Nephron progenitor cell (in vitro differentiated cells): ENCODE results near the gene ZNF516.

Source experiments
- DNase-seq: peaks from one replicate; pipeline ENCODE4 v3.0.0; 2021
- H3K27ac Mint-ChIP-seq: 2 replicates; pipeline ENCODE4 v1.8.0; 2021; ENCODE audit warnings: mild to moderate bottlenecking, moderate library complexity, mixed read lengths
- H3K27me3 Mint-ChIP-seq: 2 replicates; pipeline ENCODE4 v1.8.0; 2021; ENCODE audit warnings: mild to moderate bottlenecking, low read depth, mixed read lengths; ENCODE audit not compliant: poor library complexity
- H3K36me3 Mint-ChIP-seq: 2 replicates; pipeline ENCODE4 v1.8.0; 2021; ENCODE audit warnings: low read depth, mixed read lengths
- H3K4me1 Mint-ChIP-seq: 2 replicates; pipeline ENCODE4 v1.8.0; 2021; ENCODE audit warnings: mixed read lengths
- H3K4me3 Mint-ChIP-seq: 2 replicates; pipeline ENCODE4 v1.8.0; 2021; ENCODE audit warnings: mild to moderate bottlenecking, moderate library complexity, mixed read lengths
- H3K9me3 Mint-ChIP-seq: 2 replicates; pipeline ENCODE4 v1.8.0; 2021; ENCODE audit warnings: mild to moderate bottlenecking, moderate library complexity, mixed read lengths
- TF ChIP-seq, protein P1 (sequence below): fragments of 200-600 bp; sonication (generic); IDR thresholded peaks from 2 replicates; pipeline ENCODE4 v1.5.0; 2021; ENCODE audit warnings: antibody characterized with exemption

Gene ZNF516

DNA sequence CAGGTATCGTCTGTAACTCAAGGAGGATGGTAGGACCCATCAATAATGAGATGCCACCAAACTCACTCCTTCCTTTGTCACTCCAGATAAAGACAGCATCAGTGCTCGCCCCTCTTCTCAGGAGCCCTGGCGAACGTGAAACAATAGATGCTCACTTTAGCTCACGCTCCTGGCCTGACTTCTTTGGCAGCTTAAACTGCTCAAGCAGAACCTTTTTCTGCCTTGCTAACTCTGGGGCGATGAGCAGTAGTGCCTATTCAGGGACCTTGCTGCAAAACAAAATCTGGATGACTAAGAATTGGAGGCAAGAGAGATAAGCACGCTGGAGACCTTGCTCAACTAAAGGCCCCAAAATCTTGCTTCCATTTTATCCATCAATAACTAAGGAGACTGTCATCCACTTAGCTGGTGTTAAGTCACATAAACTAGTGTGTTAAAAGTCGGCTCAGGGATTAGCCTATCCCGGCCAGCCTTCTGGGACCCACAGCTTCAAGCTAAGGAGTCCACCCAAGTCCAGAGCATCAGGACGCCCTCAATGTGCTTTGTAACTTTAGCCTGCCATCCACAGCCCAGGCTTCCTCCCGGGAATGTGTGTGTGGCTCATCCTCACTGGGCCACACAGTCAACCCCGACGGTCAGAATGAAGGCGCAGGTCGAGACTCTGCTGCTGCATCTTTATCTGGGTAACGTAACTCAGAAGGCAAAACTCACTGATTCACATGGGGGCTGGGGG lies 38.9 kb downstream of the ZNF516 start:
- Mint-ChIP-seq H3K36me3 (peaks cover 28% of the 10 kb centered on the region), H3K27ac (peak overlapping the region; percentile 66), H3K27me3 (peaks cover 2% of the 10 kb centered on the region), H3K9me3 (no peaks in the 10 kb centered on the region), H3K4me1 (peaks cover 97% of the 10 kb centered on the region), H3K4me3 (no peak overlapping the region)
- no peak for DNase-seq
- TF ChIP-seq, protein P1, sequence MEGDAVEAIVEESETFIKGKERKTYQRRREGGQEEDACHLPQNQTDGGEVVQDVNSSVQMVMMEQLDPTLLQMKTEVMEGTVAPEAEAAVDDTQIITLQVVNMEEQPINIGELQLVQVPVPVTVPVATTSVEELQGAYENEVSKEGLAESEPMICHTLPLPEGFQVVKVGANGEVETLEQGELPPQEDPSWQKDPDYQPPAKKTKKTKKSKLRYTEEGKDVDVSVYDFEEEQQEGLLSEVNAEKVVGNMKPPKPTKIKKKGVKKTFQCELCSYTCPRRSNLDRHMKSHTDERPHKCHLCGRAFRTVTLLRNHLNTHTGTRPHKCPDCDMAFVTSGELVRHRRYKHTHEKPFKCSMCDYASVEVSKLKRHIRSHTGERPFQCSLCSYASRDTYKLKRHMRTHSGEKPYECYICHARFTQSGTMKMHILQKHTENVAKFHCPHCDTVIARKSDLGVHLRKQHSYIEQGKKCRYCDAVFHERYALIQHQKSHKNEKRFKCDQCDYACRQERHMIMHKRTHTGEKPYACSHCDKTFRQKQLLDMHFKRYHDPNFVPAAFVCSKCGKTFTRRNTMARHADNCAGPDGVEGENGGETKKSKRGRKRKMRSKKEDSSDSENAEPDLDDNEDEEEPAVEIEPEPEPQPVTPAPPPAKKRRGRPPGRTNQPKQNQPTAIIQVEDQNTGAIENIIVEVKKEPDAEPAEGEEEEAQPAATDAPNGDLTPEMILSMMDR, result no peak

DNA sequence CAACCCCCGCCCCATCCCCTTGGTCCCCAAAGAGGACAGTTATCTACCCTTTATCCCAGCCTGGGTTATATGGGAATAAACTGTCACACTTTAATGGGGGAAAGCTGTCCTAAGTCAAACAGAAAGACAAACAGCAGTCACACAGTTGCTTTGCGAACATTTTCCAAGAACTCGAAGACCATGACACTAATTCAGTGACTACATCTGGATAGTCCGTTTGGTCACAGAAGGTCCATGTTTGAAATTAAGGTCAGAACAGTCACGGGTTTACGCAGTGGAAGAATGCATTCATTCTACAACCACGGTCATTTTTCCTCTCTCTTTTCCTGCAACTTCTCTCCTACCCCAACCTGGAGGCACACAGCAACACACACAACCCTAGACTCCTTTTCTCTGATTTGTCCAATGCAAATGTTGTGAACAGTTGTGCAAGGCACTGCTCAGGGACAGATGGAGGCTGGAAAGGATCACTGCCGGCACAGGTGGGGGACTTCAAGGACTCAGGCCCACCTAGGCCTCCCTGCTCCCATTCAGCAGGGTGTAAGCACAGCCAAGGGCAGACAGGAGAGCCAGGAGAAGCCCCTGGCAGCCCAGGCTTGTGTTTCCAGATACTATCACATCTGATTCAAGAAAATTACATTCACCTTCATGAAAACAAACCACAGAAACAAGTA lies 39.9 kb downstream of the ZNF516 start:
- TF ChIP-seq, protein P1, result no peak
- Mint-ChIP-seq H3K4me3 (peak overlapping the region; percentile 51), H3K4me1 (peaks cover 98% of the 10 kb centered on the region), H3K36me3 (peaks cover 19% of the 10 kb centered on the region), H3K27me3 (peaks cover 2% of the 10 kb centered on the region), H3K9me3 (no peaks in the 10 kb centered on the region), H3K27ac (peak overlapping the region; percentile 66)
- DNase-seq, result no peak

DNA sequence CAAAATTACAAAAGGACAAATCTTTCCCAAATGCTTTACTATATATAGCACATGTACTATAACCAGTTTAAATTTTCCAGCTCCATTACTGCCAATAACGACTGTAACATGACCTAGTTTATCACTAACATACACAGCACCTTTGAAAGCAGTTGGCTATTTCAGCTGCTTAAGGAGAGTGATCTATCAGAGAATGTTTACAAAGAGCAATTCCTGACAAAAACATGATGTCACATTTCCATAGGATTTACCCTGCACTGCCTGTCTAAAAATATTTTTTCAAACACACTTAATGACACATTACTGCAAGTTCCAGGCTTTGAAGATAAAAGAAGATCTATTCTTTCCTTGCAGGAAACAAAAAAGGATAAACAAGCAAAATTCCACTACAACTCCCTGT lies 40.6 kb downstream of the ZNF516 start:
- DNase-seq, result no peak
- H3K4me3 Mint-ChIP-seq, result peak overlapping the region; percentile 3
- no peaks in the 10 kb centered on the region for H3K9me3 Mint-ChIP-seq
- H3K27me3 Mint-ChIP-seq, result peaks cover 2% of the 10 kb centered on the region
- peaks cover 15% of the 10 kb centered on the region for H3K36me3 Mint-ChIP-seq
- H3K27ac Mint-ChIP-seq, result peak overlapping the region; percentile 66
- TF ChIP-seq, protein P1, result no peak
- H3K4me1 Mint-ChIP-seq, result peaks cover 98% of the 10 kb centered on the region

DNA sequence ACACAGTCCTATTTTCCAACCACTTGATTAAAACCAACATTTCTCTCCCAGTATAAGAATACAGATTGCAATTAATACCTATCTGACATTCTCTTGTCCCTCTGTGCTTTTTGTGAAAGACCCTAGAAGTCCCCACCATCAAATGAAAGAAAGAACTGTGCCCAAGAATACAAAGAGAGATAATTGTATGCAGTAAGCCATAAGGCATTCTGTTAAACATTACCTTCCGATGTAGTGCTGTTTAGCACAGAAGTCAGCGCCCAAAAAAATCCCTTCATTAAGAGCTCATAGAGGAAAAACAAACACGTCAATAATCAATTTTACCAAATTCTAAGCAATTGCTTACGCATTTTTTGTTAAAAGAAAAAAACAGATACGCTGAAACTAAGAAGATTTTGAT lies 41.1 kb downstream of the ZNF516 start:
- Mint-ChIP-seq H3K9me3 (no peaks in the 10 kb centered on the region), H3K4me3 (peak overlapping the region; percentile 72), H3K36me3 (peaks cover 17% of the 10 kb centered on the region), H3K27me3 (peaks cover 2% of the 10 kb centered on the region), H3K27ac (peak overlapping the region; percentile 82), H3K4me1 (peaks cover 100% of the 10 kb centered on the region)
- DNase-seq, result no peak
- TF ChIP-seq, protein P1, result no peak

DNA sequence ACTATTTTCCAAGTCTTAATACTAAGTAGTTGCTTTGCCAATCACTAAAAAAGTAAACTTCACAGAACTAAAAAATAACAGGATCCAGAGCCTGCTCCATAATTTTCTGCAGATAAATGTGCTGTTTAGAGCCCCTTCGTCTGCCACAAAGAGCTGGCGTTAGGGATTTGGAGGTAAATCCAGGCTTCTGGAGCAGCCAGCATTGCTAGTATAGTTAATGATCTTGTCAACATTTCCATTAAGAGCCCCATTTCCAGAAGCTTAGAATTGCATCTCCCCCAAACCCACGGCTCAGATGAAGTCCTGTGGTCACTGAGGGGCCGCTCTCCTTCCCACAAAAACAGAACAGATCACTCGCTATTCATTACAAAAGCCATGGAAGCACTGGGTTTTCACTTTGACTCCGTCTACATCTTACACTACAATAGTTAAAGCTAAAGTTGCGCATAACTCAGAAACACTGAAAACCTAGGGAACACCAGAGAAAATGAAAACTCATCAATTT lies 41.9 kb downstream of the ZNF516 start:
- peaks cover 17% of the 10 kb centered on the region for H3K36me3 Mint-ChIP-seq
- H3K9me3 Mint-ChIP-seq, result no peaks in the 10 kb centered on the region
- H3K27me3 Mint-ChIP-seq, result no peaks in the 10 kb centered on the region
- H3K27ac Mint-ChIP-seq, result peak overlapping the region; percentile 27
- DNase-seq, result no peak
- H3K4me1 Mint-ChIP-seq, result peaks cover 100% of the 10 kb centered on the region
- TF ChIP-seq, protein P1, result no peak
- H3K4me3 Mint-ChIP-seq, result peak overlapping the region; percentile 85
